Measurements from ENCODE around the gene PSMD4. TPM values are rescaled to one million over a fixed set of nuclear protein-coding genes. Genes with fewer than 3 reads are reported as not detected.
A peak's percentile ranks its signal among the peaks of the same experiment; 100 is the strongest.

The PSMD4 gene
- total RNA-seq, 1 experiment from 2014 or later = 207 TPM

DNA sequence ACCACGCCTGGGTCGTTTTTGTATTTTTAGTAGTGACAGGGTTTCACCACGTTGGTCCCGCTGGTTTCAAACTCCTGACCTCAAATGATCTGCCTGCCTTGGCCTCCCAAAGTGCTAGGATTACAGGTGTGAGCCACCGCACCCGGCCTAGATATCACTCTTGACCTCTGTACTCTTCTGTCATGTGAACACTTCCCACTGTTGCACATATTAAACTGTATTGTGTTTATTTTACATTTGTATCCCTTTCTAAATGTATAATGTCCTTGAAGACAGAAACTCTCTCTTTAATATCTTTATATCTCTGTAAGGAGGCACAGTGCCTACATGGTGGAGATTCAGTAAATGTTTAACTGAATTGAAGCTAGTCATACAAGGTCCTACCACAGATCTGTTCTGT is 19.3 kb upstream of the PSMD4 start:
- DNase-seq = no peak
- Histone ChIP-seq H3K79me2 (ENCODE audit: insufficient read depth, low read length) (no peaks in the 10 kb centered on the region), H4K8ac (replicated peaks; ENCODE audit: insufficient read length, low read depth, low read length) (no peak overlapping the region), H2AFZ (ENCODE audit: low read length) (no peak overlapping the region), H3K9me3 (ENCODE audit: control insufficient read depth, low read depth, low read length) (no peaks in the 10 kb centered on the region), H2BK12ac (ENCODE audit: insufficient read length, low read depth, low read length) (no peak overlapping the region), H3T11ph (ENCODE audit: low read length) (no peak overlapping the region), H3K4me1 (ENCODE audit: insufficient read depth, low read length) (no peaks in the 10 kb centered on the region), H3K4ac (ENCODE audit: low read depth, low read length) (no peak overlapping the region), H2AK5ac (ENCODE audit: insufficient read length, low read length) (no peak overlapping the region), H3K18ac (ENCODE audit: insufficient read length, low read depth, low read length) (no peak overlapping the region), H2BK15ac (ENCODE audit: low read depth, low read length) (no peak overlapping the region), H4K5ac (ENCODE audit: insufficient read length, low read depth, low read length) (no peak overlapping the region), H2BK20ac (ENCODE audit: low read depth, low read length, poor library complexity, severe bottlenecking) (no peak overlapping the region), H4K91ac (ENCODE audit: insufficient read length, low read depth, low read length) (no peak overlapping the region), H3K23me2 (ENCODE audit: insufficient read length, low read depth, low read length, poor library complexity, severe bottlenecking) (no peaks in the 10 kb centered on the region), H3K27me3 (ENCODE audit: insufficient read depth, low read length) (no peaks in the 10 kb centered on the region), H3K4me2 (ENCODE audit: insufficient read depth, insufficient read length, low read length) (no peak overlapping the region), H3K56ac (ENCODE audit: insufficient read length, low read depth, low read length) (no peak overlapping the region), H3K14ac (ENCODE audit: insufficient read depth, low read length) (no peak overlapping the region), H2BK5ac (ENCODE audit: insufficient read length, low read length) (no peak overlapping the region), H3K79me1 (ENCODE audit: insufficient read depth, low read depth, low read length, poor library complexity, severe bottlenecking) (no peaks in the 10 kb centered on the region), H2BK120ac (ENCODE audit: low read depth, low read length, poor library complexity, severe bottlenecking) (no peak overlapping the region), H3K9ac (ENCODE audit: extremely low read depth, insufficient read length, low read length) (no peak overlapping the region), H3K23ac (ENCODE audit: insufficient read length, low read depth, low read length) (no peak overlapping the region), H3K27ac (ENCODE audit: insufficient read length, low read depth, low read length) (no peak overlapping the region), H4K20me1 (ENCODE audit: control insufficient read depth, insufficient read depth, insufficient read length) (no peaks in the 10 kb centered on the region)
- no peak for TF ChIP-seq CTCF (conservative IDR thresholded peaks at IDR 0.05)
- H3K36me3 Mint-ChIP-seq (ENCODE audit: insufficient read depth in 1 of 3, low read depth in 3 of 3) = peaks cover 65 to 96% (median 93%) of the 10 kb centered on the region in 3 experiments; a peak in 6 of 7 replicates
- no peak overlapping the region for H3K4me3 Mint-ChIP-seq
- H3K27ac Mint-ChIP-seq = 0 out of 7 replicates have a peak overlapping the region, but pooled peaks of 1 of the 3 experiments have one; percentile 17
- H3K9me3 Mint-ChIP-seq = no peaks in the 10 kb centered on the region
- H3K4me1 Mint-ChIP-seq = no peaks in the 10 kb centered on the region
- H3K27me3 Mint-ChIP-seq (ENCODE audit: low read depth) = no peaks in the 10 kb centered on the region
- WGBS (ENCODE audit: extremely low coverage, insufficient read length, low lambda C conversion rate) = no CpG with 5 or more reads among the region's 6 CpGs

Data from H9 (cell line).